WERI-Rb-1 (cell line): ENCODE data around the gene ADCY9.

ENCODE experiments used
- DNase-seq: peaks from one replicate; pipeline ENCODE4 v3.0.0-alpha.2; 2020
- H3K27ac ChIP-seq: fragments of 250-450 bp; sonication (Bioruptor Pico); 2 replicates; pipeline ENCODE4 v1.5.1; 2020; ENCODE audit warnings: mild to moderate bottlenecking, moderate library complexity
- H3K27me3 ChIP-seq: fragments of 250-450 bp; sonication (Bioruptor Pico); 2 replicates; pipeline ENCODE4 v1.5.1; 2021; ENCODE audit warnings: mild to moderate bottlenecking, low read depth, moderate library complexity; ENCODE audit not compliant: insufficient read depth, severe bottlenecking
- H3K36me3 ChIP-seq: fragments of 250-450 bp; sonication (Bioruptor Pico); 2 replicates; pipeline ENCODE4 v1.5.1; 2020; ENCODE audit warnings: mild to moderate bottlenecking, moderate library complexity
- H3K4me3 ChIP-seq: 2 replicates; pipeline ENCODE4 v1.5.1; 2011; ENCODE audit warnings: low read depth, mild to moderate bottlenecking, control low read depth, low read length
- H3K9me3 ChIP-seq: fragments of 250-450 bp; sonication (Bioruptor Pico); 2 replicates; pipeline ENCODE4 v1.5.1; 2021; ENCODE audit warnings: mild to moderate bottlenecking, moderate library complexity; ENCODE audit not compliant: severe bottlenecking
- TF ChIP-seq, protein P1 (sequence below): IDR thresholded peaks from 2 replicates; pipeline ENCODE4 v1.5.1; 2011; ENCODE audit warnings: low read depth, mild to moderate bottlenecking, control low read depth, inconsistent platforms, low read length

The ADCY9 gene

DNA sequence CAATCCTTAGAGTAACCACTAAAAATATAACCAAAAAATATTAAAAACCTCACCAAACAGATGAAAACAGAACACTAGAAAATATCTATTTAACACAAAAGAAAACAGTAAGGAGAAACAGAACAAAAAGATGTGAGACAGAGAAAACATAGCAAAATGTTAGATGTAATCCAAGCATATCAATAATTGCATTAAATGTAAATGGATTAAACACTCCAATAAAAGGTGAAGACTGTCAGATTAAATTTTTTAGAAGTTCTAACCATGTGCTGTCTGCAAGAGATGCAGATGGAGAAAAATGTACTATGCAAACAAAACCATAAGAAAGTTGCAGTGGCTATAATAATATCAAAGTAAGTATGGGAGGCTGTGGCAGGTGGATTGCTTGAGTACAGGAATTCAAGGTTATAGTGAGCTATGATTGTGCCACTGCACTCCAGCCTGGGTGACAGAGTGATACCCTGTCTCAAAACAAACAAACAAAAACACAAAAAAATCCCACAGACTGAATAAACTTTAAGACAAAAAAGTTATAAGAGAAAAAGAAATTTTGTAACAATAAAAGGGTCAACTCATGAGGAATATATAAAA lies 53.9 kb downstream of the ADCY9 start:
- Histone ChIP-seq H3K36me3 (no peaks in the 10 kb centered on the region; the same call in 1 of the 2 replicates), H3K4me3 (no peak overlapping the region)
- TF ChIP-seq, protein P1, sequence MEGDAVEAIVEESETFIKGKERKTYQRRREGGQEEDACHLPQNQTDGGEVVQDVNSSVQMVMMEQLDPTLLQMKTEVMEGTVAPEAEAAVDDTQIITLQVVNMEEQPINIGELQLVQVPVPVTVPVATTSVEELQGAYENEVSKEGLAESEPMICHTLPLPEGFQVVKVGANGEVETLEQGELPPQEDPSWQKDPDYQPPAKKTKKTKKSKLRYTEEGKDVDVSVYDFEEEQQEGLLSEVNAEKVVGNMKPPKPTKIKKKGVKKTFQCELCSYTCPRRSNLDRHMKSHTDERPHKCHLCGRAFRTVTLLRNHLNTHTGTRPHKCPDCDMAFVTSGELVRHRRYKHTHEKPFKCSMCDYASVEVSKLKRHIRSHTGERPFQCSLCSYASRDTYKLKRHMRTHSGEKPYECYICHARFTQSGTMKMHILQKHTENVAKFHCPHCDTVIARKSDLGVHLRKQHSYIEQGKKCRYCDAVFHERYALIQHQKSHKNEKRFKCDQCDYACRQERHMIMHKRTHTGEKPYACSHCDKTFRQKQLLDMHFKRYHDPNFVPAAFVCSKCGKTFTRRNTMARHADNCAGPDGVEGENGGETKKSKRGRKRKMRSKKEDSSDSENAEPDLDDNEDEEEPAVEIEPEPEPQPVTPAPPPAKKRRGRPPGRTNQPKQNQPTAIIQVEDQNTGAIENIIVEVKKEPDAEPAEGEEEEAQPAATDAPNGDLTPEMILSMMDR, result no peak

DNA sequence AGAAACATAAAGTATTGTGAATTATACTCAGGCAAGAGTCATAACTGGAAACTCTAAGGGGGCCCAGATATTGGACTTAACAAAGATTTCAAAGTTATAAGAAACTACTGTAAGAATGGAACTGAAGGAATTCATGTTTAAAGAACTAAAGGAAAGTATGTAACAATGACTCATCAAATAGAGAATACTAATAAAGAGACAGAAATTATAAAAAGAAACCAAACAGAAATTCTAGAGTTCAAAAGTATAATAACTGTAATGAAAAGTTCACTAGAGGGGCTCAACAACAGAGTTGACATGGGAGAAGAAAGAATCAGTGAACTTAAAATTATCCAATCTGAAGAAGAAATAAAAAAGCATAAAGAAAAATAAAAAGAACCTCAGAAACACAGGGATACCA lies 55.4 kb downstream of the ADCY9 start:
- TF ChIP-seq, protein P1, result no peak
- no peak for DNase-seq
- Histone ChIP-seq H3K27me3 (no peaks in the 10 kb centered on the region), H3K9me3 (peaks cover 8% of the 10 kb centered on the region), H3K36me3 (no peaks in the 10 kb centered on the region; the same call in 1 of the 2 replicates), H3K27ac (no peak overlapping the region), H3K4me3 (no peak overlapping the region)

More for the DNA sequence above, 53.9 kb downstream of the ADCY9 start:
- DNase-seq, result no peak
- Histone ChIP-seq H3K27ac (no peak overlapping the region), H3K9me3 (peaks cover 8% of the 10 kb centered on the region), H3K27me3 (no peaks in the 10 kb centered on the region)

DNA sequence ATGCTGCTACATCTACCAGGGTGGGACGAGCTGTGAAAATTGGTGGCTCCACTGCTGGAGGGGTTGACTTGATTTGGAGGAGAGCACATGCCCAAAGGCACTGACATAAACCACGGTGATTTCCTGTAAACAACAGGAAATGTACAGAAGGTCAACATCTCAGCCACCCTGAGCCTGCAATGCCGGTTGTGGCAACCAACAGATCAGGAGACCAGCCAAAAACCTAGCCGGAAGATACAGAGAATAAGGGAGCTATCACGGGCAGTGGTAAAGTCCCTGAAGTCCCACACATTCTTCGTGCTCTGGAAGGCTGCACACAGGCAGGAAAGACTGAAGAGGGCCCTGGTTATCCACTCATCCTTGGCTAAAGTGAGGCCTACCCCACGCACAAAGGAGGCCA lies 56.2 kb downstream of the ADCY9 start:
- no peak for DNase-seq
- H3K27ac ChIP-seq, result no peak overlapping the region
- no peak overlapping the region for H3K4me3 ChIP-seq
- no peaks in the 10 kb centered on the region; the same call in 1 of the 2 replicates for H3K36me3 ChIP-seq
- TF ChIP-seq, protein P1, result no peak
- H3K27me3 ChIP-seq, result no peaks in the 10 kb centered on the region
- peaks cover 8% of the 10 kb centered on the region for H3K9me3 ChIP-seq

DNA sequence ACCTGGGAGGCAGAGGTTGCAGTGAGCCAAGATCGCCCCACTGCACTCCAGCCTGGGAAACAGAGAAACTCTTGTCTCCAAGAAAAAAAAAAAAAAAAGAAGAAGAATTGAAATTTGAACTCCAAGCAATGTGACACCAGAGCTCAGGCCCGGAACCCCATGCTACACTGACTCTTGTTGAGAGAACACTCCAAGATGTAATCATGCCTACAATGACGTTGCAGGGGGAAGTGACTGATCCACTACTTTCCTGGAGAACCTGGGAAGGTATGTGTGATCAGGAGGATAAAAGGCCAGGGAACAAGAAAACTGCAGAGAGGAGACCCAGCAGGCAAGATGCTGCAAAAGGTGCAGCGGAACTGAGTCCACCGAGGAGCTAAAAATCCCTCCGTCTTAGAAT lies 57.9 kb downstream of the ADCY9 start:
- H3K27me3 ChIP-seq, result no peaks in the 10 kb centered on the region
- H3K36me3 ChIP-seq, result no peaks in the 10 kb centered on the region; the same call in 1 of the 2 replicates
- H3K4me3 ChIP-seq, result no peak overlapping the region
- no peak for DNase-seq
- peaks cover 8% of the 10 kb centered on the region for H3K9me3 ChIP-seq
- TF ChIP-seq, protein P1, result no peak
- H3K27ac ChIP-seq, result no peak overlapping the region

DNA sequence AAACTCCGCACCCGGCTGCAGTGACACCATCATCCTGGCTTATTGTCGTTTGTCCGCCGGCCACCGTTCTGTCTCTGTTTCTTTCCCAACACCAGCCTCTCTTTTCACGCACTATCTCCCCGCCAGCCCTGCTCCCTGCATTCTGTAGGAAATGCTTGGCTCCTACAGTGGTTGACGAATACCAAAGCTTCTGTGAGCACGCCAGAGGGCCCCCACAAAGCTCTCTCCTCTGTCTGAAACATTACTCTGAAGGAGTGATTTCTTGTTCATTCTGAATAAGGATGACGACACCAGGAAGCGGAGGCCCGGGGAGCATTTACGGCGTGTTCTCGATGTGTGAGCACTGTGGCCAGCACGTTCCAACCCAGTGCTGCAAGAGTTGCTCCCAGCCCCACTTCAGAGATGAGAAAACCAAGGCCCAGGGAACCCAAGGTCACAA lies 58.8 kb downstream of the ADCY9 start:
- no peak overlapping the region for H3K27ac ChIP-seq
- H3K36me3 ChIP-seq, result no peaks in the 10 kb centered on the region; the same call in 1 of the 2 replicates
- H3K4me3 ChIP-seq, result no peak overlapping the region
- no peak for DNase-seq
- no peaks in the 10 kb centered on the region for H3K27me3 ChIP-seq
- peaks cover 8% of the 10 kb centered on the region for H3K9me3 ChIP-seq
- TF ChIP-seq, protein P1, result no peak
